ENCODE measurements around the gene ADAM23. TPM values are rescaled to one million over a fixed set of nuclear protein-coding genes. Genes with fewer than 3 reads are reported as not detected.

Gene ADAM23
- polyA plus RNA-seq, 1 donor (not counting 4 experiments of a cell fraction or from before 2014, with no cell fraction given): 1.3 TPM

GRCh38 chr2:206433190-206433589 lies 10.1 kb upstream of the ADAM23 start:
- no peaks in the 10 kb centered on the region for H4K20me1 ChIP-seq (ENCODE audit: control insufficient read depth, extremely low read depth, insufficient read depth, low read length)
- no peak overlapping the region for H3K9ac ChIP-seq (ENCODE audit: control insufficient read depth, extremely low read depth, insufficient read depth, low read length)
- no peak overlapping the region for H2AFZ ChIP-seq (ENCODE audit: control insufficient read depth, low read length)
- no peaks in the 10 kb centered on the region for H3K9me1 ChIP-seq (ENCODE audit: control insufficient read depth, extremely low read depth, insufficient read depth, low read length)
- no peak for DNase-seq (ENCODE audit: low read depth, low spot score)
- H3K4me3 ChIP-seq (ENCODE audit: control insufficient read depth in 2 of 3, extremely low read depth in 1 of 3, insufficient read depth in 2 of 3, low read depth in 1 of 3, low read length in 3 of 3): no peak overlapping the region
- H3K4me1 ChIP-seq (ENCODE audit: control insufficient read depth, extremely low read depth, insufficient read depth, low read length): no peaks in the 10 kb centered on the region
- H3K36me3 ChIP-seq (ENCODE audit: control insufficient read depth in 2 of 2, extremely low read depth in 1 of 2, insufficient read depth in 2 of 2, low read length in 2 of 2): no peaks in the 10 kb centered on the region
- dilution Hi-C loops (cut with MboI; ENCODE audit: extremely low pct_ligation_motif_present, low sequenced_read_pairs): no loop called here
- TF ChIP-seq EZH2 (IDR thresholded peaks at IDR 0.05; ENCODE audit: low read length) (no peak), CTCF (optimal IDR thresholded peaks at IDR 0.05 in 1 of 3, IDR thresholded peaks at IDR 0.05 in 1 of 3, conservative IDR thresholded peaks at IDR 0.05 in 1 of 3; ENCODE audit: extremely low read depth in 1 of 3, insufficient read depth in 2 of 3, low read length in 3 of 3) (no peak)
- H3K27me3 ChIP-seq (ENCODE audit: control insufficient read depth, extremely low read depth, insufficient read depth, low read length): no peaks in the 10 kb centered on the region
- H3K79me2 ChIP-seq (ENCODE audit: control insufficient read depth, insufficient read depth, low read length): no peaks in the 10 kb centered on the region
- H3K27ac ChIP-seq (ENCODE audit: control insufficient read depth, insufficient read depth, low read length): no peak overlapping the region
- H3K9me3 ChIP-seq (ENCODE audit: control insufficient read depth, low read depth, low read length): no peaks in the 10 kb centered on the region
- FAIRE-seq: no peak
- no peak overlapping the region for H3K4me2 ChIP-seq (ENCODE audit: control insufficient read depth, extremely low read depth, insufficient read depth, low read depth, low read length)

- H3K79me2 ChIP-seq (ENCODE audit: control insufficient read depth, insufficient read depth, low read length): no peaks in the 10 kb centered on the region
- no peak for DNase-seq (ENCODE audit: low read depth, low spot score)
- no peaks in the 10 kb centered on the region for H4K20me1 ChIP-seq (ENCODE audit: control insufficient read depth, extremely low read depth, insufficient read depth, low read length)
- H3K9ac ChIP-seq (ENCODE audit: control insufficient read depth, extremely low read depth, insufficient read depth, low read length): no peak overlapping the region
- FAIRE-seq: no peak
- no peak overlapping the region for H3K4me3 ChIP-seq (ENCODE audit: control insufficient read depth in 2 of 3, extremely low read depth in 1 of 3, insufficient read depth in 2 of 3, low read depth in 1 of 3, low read length in 3 of 3)
- no peaks in the 10 kb centered on the region for H3K9me1 ChIP-seq (ENCODE audit: control insufficient read depth, extremely low read depth, insufficient read depth, low read length)
- H3K4me1 ChIP-seq (ENCODE audit: control insufficient read depth, extremely low read depth, insufficient read depth, low read length): no peaks in the 10 kb centered on the region
- no peak overlapping the region for H3K4me2 ChIP-seq (ENCODE audit: control insufficient read depth, extremely low read depth, insufficient read depth, low read depth, low read length)
- H3K27me3 ChIP-seq (ENCODE audit: control insufficient read depth, extremely low read depth, insufficient read depth, low read length): no peaks in the 10 kb centered on the region
- H2AFZ ChIP-seq (ENCODE audit: control insufficient read depth, low read length): no peak overlapping the region
- no peak overlapping the region for H3K27ac ChIP-seq (ENCODE audit: control insufficient read depth, insufficient read depth, low read length)
- no peak for TF ChIP-seq EZH2 (IDR thresholded peaks at IDR 0.05; ENCODE audit: low read length)
- no peak for TF ChIP-seq CTCF (optimal IDR thresholded peaks at IDR 0.05 in 1 of 3, IDR thresholded peaks at IDR 0.05 in 1 of 3, conservative IDR thresholded peaks at IDR 0.05 in 1 of 3; ENCODE audit: extremely low read depth in 1 of 3, insufficient read depth in 2 of 3, low read length in 3 of 3)
- no peaks in the 10 kb centered on the region for H3K9me3 ChIP-seq (ENCODE audit: control insufficient read depth, low read depth, low read length)
- dilution Hi-C loops (cut with MboI; ENCODE audit: extremely low pct_ligation_motif_present, low sequenced_read_pairs): no loop called here
- no peaks in the 10 kb centered on the region for H3K36me3 ChIP-seq (ENCODE audit: control insufficient read depth in 2 of 2, extremely low read depth in 1 of 2, insufficient read depth in 2 of 2, low read length in 2 of 2)
These were observed 9.6 kb upstream of the ADAM23 start for GRCh38 chr2:206433686-206434085.

Data from keratinocyte (primary cell).